ENCODE measurements around the gene GLI3.

Gene GLI3

DNA sequence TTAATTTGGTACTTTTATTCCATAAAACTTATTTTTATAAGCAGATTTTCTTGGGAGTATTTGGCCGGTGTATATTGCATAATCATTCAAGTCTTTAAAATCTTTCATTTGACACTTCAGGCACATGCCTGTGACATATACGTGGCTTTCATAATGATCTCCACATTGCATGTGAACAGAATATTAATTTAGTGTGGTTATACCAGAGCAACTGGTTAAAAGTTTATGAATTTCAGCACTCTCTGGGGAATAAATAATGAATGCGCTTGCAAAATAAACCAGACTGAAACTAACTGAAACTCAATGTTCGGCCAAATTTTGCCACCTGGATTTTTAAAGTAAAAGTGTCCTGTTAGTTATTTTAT lies 242.3 kb downstream of the GLI3 start:
- in situ Hi-C loops (cut with MboI; ENCODE audit: low pct_unique_long_range_greater_than_20kb, low sequenced_read_pairs): no loop called here
- no peak for DNase-seq

- in situ Hi-C loops (cut with MboI; ENCODE audit: low pct_unique_long_range_greater_than_20kb, low sequenced_read_pairs): no loop called here
- peak; percentile 11 for DNase-seq
Observed at GRCh38 chr7:41994036-41994745, 242.8 kb downstream of the GLI3 start.

GRCh38 chr7:41992881-41993867 lies 243.8 kb downstream of the GLI3 start:
- in situ Hi-C loops (cut with MboI; ENCODE audit: low pct_unique_long_range_greater_than_20kb, low sequenced_read_pairs): no loop called here
- peak; percentile 27 for DNase-seq

DNA sequence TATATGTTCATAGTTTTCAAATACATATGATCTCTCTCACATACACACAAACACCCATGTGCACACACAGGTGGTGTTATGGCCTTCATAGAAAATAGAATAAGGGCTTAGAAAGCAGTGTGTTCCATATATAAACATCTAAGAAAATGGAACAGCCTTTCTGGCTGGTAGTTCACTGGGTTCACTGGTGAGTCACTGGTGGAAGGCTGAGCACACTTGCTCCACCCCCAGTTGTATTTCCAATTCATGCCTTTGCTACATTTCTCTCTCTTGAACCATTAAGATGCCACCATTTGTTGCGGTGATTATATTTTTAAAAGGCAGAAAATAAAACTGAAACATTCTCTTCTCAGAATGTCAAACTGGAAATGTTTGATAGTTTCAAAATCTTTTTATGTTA lies 252.1 kb downstream of the GLI3 start:
- in situ Hi-C loops (cut with MboI; ENCODE audit: low pct_unique_long_range_greater_than_20kb, low sequenced_read_pairs): no loop called here
- no peak for DNase-seq

DNA sequence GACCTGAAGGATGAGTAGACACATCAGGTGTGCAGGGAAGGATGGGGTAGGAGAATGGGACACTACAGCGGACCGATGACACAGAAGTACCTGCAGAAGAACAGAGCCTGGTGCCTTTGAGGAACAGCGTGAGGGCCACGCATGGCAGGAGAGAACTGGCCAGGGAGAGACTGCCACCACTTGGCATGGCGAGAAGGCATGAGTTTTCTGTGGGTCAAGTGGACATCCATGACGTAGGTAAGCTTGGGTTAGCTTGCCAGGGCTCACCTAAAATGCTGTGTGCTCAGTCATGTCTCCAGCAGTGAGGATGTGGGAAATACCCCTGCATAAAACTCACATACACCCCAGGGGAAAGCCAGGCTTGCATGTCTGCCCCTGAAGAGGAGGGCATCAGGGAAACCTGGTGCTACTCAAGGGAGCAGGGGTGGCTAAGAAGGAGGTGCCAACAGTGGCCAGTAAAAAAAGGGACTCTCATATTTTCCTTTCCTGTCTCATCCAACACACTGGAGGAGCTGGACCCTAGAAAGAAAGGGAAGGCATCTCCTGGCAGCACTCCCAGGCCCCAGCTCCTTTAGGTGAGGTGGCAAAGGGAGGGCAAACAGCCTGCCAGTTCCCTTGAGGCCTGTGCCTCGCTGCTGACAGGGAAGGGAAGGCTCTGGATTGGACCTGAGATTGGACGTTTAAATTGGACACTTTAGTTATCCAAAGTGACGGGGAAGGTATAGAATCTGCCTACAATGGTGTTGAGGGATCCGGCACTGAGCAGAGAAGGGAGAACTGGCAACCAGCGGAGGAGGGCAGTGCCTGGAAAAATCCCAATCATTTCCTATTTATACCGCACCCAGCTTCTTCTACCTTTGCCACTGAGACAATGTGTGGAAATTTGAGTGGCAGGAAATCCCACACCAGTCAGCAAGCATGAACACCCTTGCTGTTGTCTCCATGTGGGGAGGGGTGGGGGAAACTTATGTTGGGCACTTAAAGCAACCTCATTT lies 255.7 kb downstream of the GLI3 start:
- no peak for DNase-seq
- in situ Hi-C loops (cut with MboI; ENCODE audit: low pct_unique_long_range_greater_than_20kb, low sequenced_read_pairs): no loop called here

DNA sequence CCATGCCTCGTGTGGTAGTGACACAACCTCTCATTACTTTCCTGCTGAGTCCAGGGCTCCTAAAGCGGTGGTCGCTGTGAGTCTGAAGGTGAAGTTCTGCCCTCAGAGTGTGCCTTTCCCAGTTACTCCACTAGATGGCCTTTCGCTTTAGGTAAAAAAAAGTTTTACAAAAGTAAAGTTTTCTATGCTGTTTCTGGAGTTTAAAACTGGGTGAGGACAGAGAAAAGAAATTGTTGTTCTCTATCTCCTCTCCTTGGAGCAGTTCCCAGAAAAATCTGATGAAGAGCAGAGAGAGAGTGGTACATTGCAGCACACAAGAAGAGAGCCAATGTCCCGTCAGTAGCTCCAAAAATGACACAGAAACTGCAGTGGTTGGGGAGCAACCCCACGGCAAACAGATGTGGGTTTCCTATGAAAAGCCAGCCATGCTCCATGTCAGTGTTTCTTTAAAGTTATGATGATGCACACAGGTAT lies 257.1 kb downstream of the GLI3 start:
- DNase-seq: peak; percentile 45
- in situ Hi-C loops (cut with MboI; ENCODE audit: low pct_unique_long_range_greater_than_20kb, low sequenced_read_pairs): no loop called here

GRCh38 chr7:41978858-41979257 lies 258.2 kb downstream of the GLI3 start:
- in situ Hi-C loops (cut with MboI; ENCODE audit: low pct_unique_long_range_greater_than_20kb, low sequenced_read_pairs): no loop called here
- no peak for DNase-seq

- in situ Hi-C loops (cut with MboI; ENCODE audit: low pct_unique_long_range_greater_than_20kb, low sequenced_read_pairs): no loop called here
- no peak for DNase-seq
Observed at GRCh38 chr7:41977661-41978060, 259.3 kb downstream of the GLI3 start.

DNA sequence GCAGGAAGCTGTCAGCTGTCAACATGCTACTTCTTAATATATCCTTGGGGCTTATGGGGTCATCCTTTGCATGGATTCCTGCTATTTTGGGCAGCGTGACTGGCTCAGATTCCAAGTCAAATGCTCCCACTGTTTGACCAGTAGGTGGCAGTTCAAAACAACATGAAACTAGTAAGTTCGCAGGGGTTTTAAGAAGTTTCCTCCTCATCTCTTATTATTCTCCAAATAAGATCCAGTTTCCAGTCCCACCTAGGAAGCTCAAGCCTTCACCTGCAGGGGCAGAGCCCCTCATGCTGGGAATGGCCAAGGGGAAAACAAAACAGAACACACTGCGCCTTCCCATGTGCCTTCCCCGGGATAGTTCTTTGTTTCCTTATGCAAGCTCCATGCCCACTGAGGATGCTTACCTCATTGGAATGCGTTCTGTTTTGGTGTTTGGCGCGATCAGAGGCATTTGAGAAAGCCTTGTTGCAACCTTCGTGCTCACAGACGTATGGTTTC lies 259.8 kb downstream of the GLI3 start:
- DNase-seq: peak; percentile 50
- in situ Hi-C loops (cut with MboI; ENCODE audit: low pct_unique_long_range_greater_than_20kb, low sequenced_read_pairs): no loop called here

DNA sequence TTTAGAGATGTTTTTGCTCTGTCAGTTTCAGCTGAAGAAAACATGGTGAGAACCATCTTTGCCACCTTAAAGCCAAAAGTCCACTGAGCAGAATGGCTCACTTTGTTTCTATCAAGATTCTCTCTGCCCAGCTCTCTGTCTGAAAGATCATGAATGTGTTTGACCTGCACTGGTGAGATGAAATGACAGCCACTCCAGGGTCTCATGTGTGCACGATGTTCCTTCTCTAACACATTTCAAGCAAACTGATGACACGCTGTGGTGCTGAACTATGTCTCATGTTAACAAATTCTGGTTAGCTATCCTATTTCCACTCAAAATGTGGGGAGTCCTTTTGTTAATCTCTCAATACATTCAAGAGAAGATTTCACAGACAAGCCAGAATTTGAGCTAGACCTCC lies 260.6 kb downstream of the GLI3 start:
- in situ Hi-C loops (cut with MboI; ENCODE audit: low pct_unique_long_range_greater_than_20kb, low sequenced_read_pairs): no loop called here
- DNase-seq: no peak

GRCh38 chr7:41975849-41976248 lies 261.2 kb downstream of the GLI3 start:
- no peak for DNase-seq
- in situ Hi-C loops (cut with MboI; ENCODE audit: low pct_unique_long_range_greater_than_20kb, low sequenced_read_pairs): no loop called here

DNA sequence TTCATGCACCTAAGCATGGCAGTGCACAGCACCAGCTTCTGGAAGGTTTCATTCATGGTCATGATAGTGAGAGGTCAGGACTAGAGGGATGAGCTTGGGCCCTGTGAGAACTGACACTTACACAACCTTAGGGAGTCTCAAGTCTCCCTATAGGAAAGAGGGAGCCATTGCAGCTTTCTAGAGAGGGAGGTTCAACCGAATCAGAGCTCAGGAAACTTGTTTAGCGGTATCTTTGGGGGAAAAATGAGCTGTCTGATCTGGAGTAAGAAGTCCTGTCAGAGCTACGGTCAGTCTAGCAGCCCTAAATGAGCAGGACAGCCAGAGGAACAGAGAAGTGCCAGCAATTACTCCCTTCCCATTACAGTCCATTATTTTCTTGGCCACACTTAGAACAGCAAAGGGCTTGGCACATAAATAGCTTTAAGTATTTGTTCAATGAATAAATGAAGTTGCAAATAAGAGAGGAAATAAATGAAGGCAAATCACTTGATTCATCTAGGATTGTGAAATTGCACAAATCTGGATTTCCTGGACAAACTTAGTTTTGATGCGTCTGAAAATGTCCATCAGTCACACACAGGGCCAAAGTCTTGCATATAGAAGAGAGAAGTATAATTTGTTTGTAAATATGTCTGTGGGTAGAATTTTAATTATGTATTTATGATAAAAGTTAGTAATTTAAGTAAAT lies 262.0 kb downstream of the GLI3 start:
- no peak for DNase-seq
- in situ Hi-C loops (cut with MboI; ENCODE audit: low pct_unique_long_range_greater_than_20kb, low sequenced_read_pairs): loop anchor here (25.0 kb wide), 1 partner anchor 862 kb away; no protein-coding TSS in a partner anchor

GRCh38 chr7:41973202-41973730 lies 263.7 kb downstream of the GLI3 start:
- DNase-seq: no peak
- in situ Hi-C loops (cut with MboI; ENCODE audit: low pct_unique_long_range_greater_than_20kb, low sequenced_read_pairs): loop anchor here (25.0 kb wide), 1 partner anchor 864 kb away; no protein-coding TSS in a partner anchor

DNA sequence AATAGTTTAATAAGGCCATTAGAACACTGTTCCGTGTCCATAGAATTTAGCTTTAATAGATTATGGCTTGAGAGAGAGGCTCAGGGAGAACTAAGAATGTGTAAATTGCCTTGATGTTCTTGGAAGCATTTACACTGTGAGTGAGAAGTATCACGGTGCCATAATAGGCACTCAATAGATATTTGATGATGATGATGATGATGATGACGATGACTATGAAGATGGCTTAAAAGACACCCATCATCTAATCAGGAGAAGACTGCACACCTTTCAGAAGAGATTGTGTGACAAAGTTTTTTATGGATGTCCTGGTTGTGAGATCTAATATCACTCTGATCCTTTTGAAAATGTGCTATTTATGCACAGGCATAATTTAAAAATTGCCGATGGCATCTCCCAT lies 264.2 kb downstream of the GLI3 start:
- no peak for DNase-seq
- in situ Hi-C loops (cut with MboI; ENCODE audit: low pct_unique_long_range_greater_than_20kb, low sequenced_read_pairs): loop anchor here (25.0 kb wide), 1 partner anchor 865 kb away; no protein-coding TSS in a partner anchor

DNA sequence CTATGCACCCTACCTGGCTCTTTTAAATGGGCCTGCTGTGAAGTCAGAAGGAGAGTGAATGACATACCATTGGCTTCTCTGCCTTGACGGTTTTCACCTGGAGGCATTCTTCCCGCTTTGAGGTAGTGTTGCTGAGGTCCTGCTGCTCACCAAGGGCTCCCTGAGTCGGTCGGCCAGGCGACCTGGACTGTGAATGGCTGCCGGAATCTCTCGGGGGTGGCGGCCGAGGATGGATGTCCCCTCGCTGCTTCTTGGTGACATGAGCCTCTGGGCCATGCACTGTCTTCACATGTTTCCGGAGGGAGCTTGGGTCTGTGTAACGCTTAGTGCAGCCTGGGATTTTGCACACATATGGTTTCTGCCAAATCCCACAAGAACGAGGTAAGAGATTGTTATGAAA lies 264.7 kb downstream of the GLI3 start:
- in situ Hi-C loops (cut with MboI; ENCODE audit: low pct_unique_long_range_greater_than_20kb, low sequenced_read_pairs): loop anchor here (25.0 kb wide), 1 partner anchor 865 kb away; no protein-coding TSS in a partner anchor
- DNase-seq: no peak

- DNase-seq: no peak
- in situ Hi-C loops (cut with MboI; ENCODE audit: low pct_unique_long_range_greater_than_20kb, low sequenced_read_pairs): loop anchor here (25.0 kb wide), 1 partner anchor 866 kb away; no protein-coding TSS in a partner anchor
Observed at GRCh38 chr7:41971640-41972187, 265.3 kb downstream of the GLI3 start.

GRCh38 chr7:41970941-41971340 lies 266.1 kb downstream of the GLI3 start:
- in situ Hi-C loops (cut with MboI; ENCODE audit: low pct_unique_long_range_greater_than_20kb, low sequenced_read_pairs): loop anchor here (25.0 kb wide), 1 partner anchor 866 kb away; no protein-coding TSS in a partner anchor

More at GRCh38 chr7:41970941-41971340, 266.1 kb downstream of the GLI3 start:
- no peak for DNase-seq
